K562 (cell line): ENCODE measurements around the gene ITGB2. TPM values are rescaled to one million over a fixed set of nuclear protein-coding genes. Genes with fewer than 3 reads are reported as not detected.

Experiments
- ATAC-seq: fragments of 200-7000 bp; cut with Tn5 transposase; 3 replicates; pipeline ENCODE4 v1.9.1; 2020; ENCODE audit warnings: moderate library complexity
- BruUV-seq: library from RNA; stranded (reverse); fragments of 400-500 nt; replicated peaks from 2 replicates; lab custom pipeline; 2021; lab: Mats Ljungman, UMichigan
- CTCF ChIA-PET: fragments of 300-600 bp; formaldehyde crosslinking; extraction: SDS; loops from one replicate; lab custom pipeline; 2021; ENCODE audit warnings: low intra/inter-chr PET ratio; lab: Yijun Ruan, JAX
- POLR2A ChIA-PET: fragments of 300-600, 350-650 bp; sonication (Branson Sonifier 250); formaldehyde crosslinking; extraction: SDS; loops from one replicate; lab custom pipeline; 2021; ENCODE audit warnings: antibody characterized with exemption, inconsistent platforms; lab: Yijun Ruan, JAX
- DNase-seq, 4 experiments: peaks; one replicate each; pipeline versions ENCODE4 v3.0.0 to v3.0.0-alpha.2; 2011 to 2018; ENCODE audit warnings: low spot score in 3 of 4, mixed read lengths in 3 of 4; ENCODE audit errors: extremely low read depth in 1 of 4
- FAIRE-seq: peaks from 2 replicates; lab custom pipeline; 2011; peaks lifted over from hg19 to GRCh38; lab: Jason Lieb, UNC
- H2AFZ ChIP-seq: 2 replicates; pipeline ENCODE4 v1.6.0; 2011; ENCODE audit warnings: low read depth, low read length, control low read depth, inconsistent platforms
- H3K27ac ChIP-seq: fragments of 200-600 bp; 3 replicates; pipeline ENCODE4 v1.8.0; 2011; ENCODE audit warnings: low read depth, mild to moderate bottlenecking, control low read depth, inconsistent platforms, low read length, moderate library complexity, mixed read lengths; ENCODE audit errors: extremely low read depth
- H3K27me3 ChIP-seq, 2 experiments: fragments of 300-600 bp in 1 of 2; 2 replicates in 1 of 2; 3 replicates in 1 of 2; pipeline versions ENCODE4 v1.6.0 to v1.8.0; 2011; ENCODE audit warnings: inconsistent platforms in 2 of 2, low read length in 2 of 2, mild to moderate bottlenecking in 1 of 2, mixed read lengths in 1 of 2, moderate library complexity in 1 of 2; ENCODE audit not compliant: control insufficient read depth in 2 of 2, insufficient read depth in 2 of 2
- H3K36me3 ChIP-seq: fragments of 300-600 bp; 3 replicates; pipeline ENCODE4 v1.8.0; 2011; ENCODE audit warnings: mild to moderate bottlenecking, low read length, inconsistent platforms; ENCODE audit not compliant: control insufficient read depth, insufficient read depth
- H3K4me1 ChIP-seq, 2 experiments: fragments of 200-600 bp in 1 of 2; replicated peaks in 1 of 2; 2 replicates in 1 of 2; 3 replicates in 1 of 2; pipeline versions ENCODE4 v1.5.1 to v1.8.0; 2011; ENCODE audit warnings: inconsistent platforms in 2 of 2, low read length in 2 of 2, mild to moderate bottlenecking in 1 of 2, mixed read lengths in 1 of 2, moderate library complexity in 1 of 2; ENCODE audit not compliant: control insufficient read depth in 2 of 2, insufficient read depth in 2 of 2
- H3K4me2 ChIP-seq: 2 replicates; pipeline ENCODE4 v1.6.1; 2011; ENCODE audit warnings: low read length, control low read depth, inconsistent platforms, mixed read lengths; ENCODE audit not compliant: insufficient read depth
- H3K4me3 ChIP-seq: fragments of 200-600 bp; sonication (generic), shearing (Covaris generic); 2 replicates; pipeline ENCODE4 v1.5.1; 2016; ENCODE audit warnings: control low read depth, inconsistent platforms
- H3K79me2 ChIP-seq: fragments of 200-600 bp; 3 replicates; pipeline ENCODE4 v1.8.0; 2011; ENCODE audit warnings: low read length, inconsistent platforms; ENCODE audit not compliant: control insufficient read depth, insufficient read depth
- H3K9ac ChIP-seq, 2 experiments: 2 replicates each; pipeline versions ENCODE4 v1.6.0 to v1.6.1; 2011; ENCODE audit warnings: low read depth in 2 of 2, low read length in 2 of 2, control low read depth in 1 of 2, inconsistent platforms in 1 of 2, mild to moderate bottlenecking in 1 of 2, mixed read lengths in 1 of 2; ENCODE audit not compliant: insufficient read depth in 1 of 2
- H3K9me1 ChIP-seq: one replicate; pipeline ENCODE4 v1.6.0; 2011; ENCODE audit warnings: inconsistent platforms, mild to moderate bottlenecking, low read length, moderate library complexity; ENCODE audit not compliant: control insufficient read depth, insufficient read depth
- H3K9me3 ChIP-seq: replicated peaks from 2 replicates; pipeline ENCODE4 v1.5.1; 2011; ENCODE audit warnings: low read depth, low read length, inconsistent platforms; ENCODE audit not compliant: control insufficient read depth, insufficient read depth
- H4K20me1 ChIP-seq: replicated peaks from 2 replicates; pipeline ENCODE4 v1.6.1; 2011; ENCODE audit warnings: low read length, inconsistent platforms, mixed read lengths; ENCODE audit not compliant: control insufficient read depth, insufficient read depth
- HDAC6 ChIP-seq: IDR thresholded peaks from 2 replicates; pipeline ENCODE4 v1.6.1; 2012; ENCODE audit warnings: low read depth, mild to moderate bottlenecking, control low read depth, inconsistent platforms, low read length, moderate library complexity
- HEY1 ChIP-seq: fragments of 250-450 bp; sonication (Bioruptor Pico); IDR thresholded peaks from 2 replicates; pipeline ENCODE4 v1.5.0; 2020; ENCODE audit warnings: mild to moderate bottlenecking, moderate library complexity, borderline replicate concordance
- MAX ChIP-seq: sonication (generic); formaldehyde crosslinking; IDR thresholded peaks from 2 replicates; pipeline ENCODE4 v1.9.0; 2022; ENCODE audit warnings: mild to moderate bottlenecking, missing genetic modification reagents
- SMARCE1 ChIP-seq: fragments of 450-650 bp; IDR thresholded peaks from 2 replicates; pipeline ENCODE4 v1.7.1; 2016; ENCODE audit warnings: mild to moderate bottlenecking
- TCF3 ChIP-seq: sonication (generic); formaldehyde crosslinking; IDR thresholded peaks from 2 replicates; pipeline ENCODE4 v1.4.0; 2020; ENCODE audit warnings: mild to moderate bottlenecking, missing genetic modification reagents
- USF2 ChIP-seq: sonication (generic); formaldehyde crosslinking; IDR thresholded peaks from 2 replicates; pipeline ENCODE4 v1.5.0; 2020; ENCODE audit warnings: missing genetic modification reagents
- ZFX ChIP-seq: sonication (generic); formaldehyde crosslinking; IDR thresholded peaks from 2 replicates; pipeline ENCODE4 v1.8.0; 2022; ENCODE audit warnings: mild to moderate bottlenecking, missing genetic modification reagents, moderate library complexity
- ZNF217 ChIP-seq: sonication (generic); formaldehyde crosslinking; IDR thresholded peaks from 2 replicates; pipeline ENCODE4 v1.8.0; 2022; ENCODE audit warnings: mild to moderate bottlenecking, missing genetic modification reagents
- ZNF655 ChIP-seq: fragments of 250-450 bp; sonication (Bioruptor Pico); IDR thresholded peaks from 2 replicates; pipeline ENCODE4 v1.5.0; 2021
- WGBS: fragments of 100-300 bp; shearing (Covaris generic); methylation state at CpG from one replicate; pipeline ENCODE4 v1.1.6; 2016; ENCODE audit warnings: low coverage, mixed read lengths; ENCODE audit not compliant: insufficient coverage; ENCODE audit errors: missing lambda C conversion rate; 5-methylcytosine and 5-hydroxymethylcytosine counted together
- in situ Hi-C: fragments of 300-500 bp; cut with MboI; formaldehyde crosslinking; loops from 4 replicates; pipeline ENCODE4 v1.15.0; 2018; ENCODE audit warnings: inconsistent platforms, mixed read lengths
- intact Hi-C: fragments of 100-400 bp; cut with micrococcal nuclease; formaldehyde crosslinking; loops from 2 replicates; pipeline ENCODE4 v1.14.2; 2022
- polyA plus RNA-seq, 8 experiments: library from polyadenylated mRNA; depleted of rRNA in 4 of 8; stranded (reverse) in 5 of 8; unstranded in 3 of 8; fragments of >200 nt; fragmentation: Nextera tagmentation in 2 of 8; fragmentation: Illumina TruSeq in 1 of 8; extraction: Ambion mirVana in 2 of 8; extraction: Trizol in 1 of 8; gene quantifications; 2 replicates each; pipeline versions ENCODE4 v1.2.1 to v1.2.3, GENCODE V29; 2011 to 2014; ENCODE audit warnings: inconsistent platforms in 1 of 8, missing spikeins in 1 of 8
- total RNA-seq, 7 experiments: library from RNA; depleted of rRNA in 6 of 7; stranded (reverse); fragments of >200 nt in 6 of 7; fragmentation: Illumina TruSeq in 2 of 7; extraction: Trizol in 2 of 7; gene quantifications; 2 replicates each; pipeline versions ENCODE4 v1.2.1 to v1.2.3, GENCODE V29; 2011 to 2021; ENCODE audit warnings: low replicate concordance in 1 of 7

The ITGB2 gene
- total and polyA plus RNA-seq, 9 of the 15 experiments (the other 6 are each of a cell fraction or from before 2014, with no cell fraction given), result 0.07 to 1.3 (median 0.51) TPM; not detected in 2

- Histone ChIP-seq H3K36me3 (peaks cover 68% of the 10 kb centered on the region; the same call in 2 of the 3 replicates), H3K9me1 (peaks cover 8% of the 10 kb centered on the region), H4K20me1 (peaks cover 41% of the 10 kb centered on the region), H3K27ac (no peak overlapping the region), H3K4me1 (peaks cover 16 to 43% of the 10 kb centered on the region in 2 experiments; a peak in 4 of 5 replicates), H2AFZ (no peak overlapping the region), H3K79me2 (peaks cover 90% of the 10 kb centered on the region), H3K4me2 (no peak overlapping the region), H3K27me3 (no peaks in the 10 kb centered on the region), H3K9me3 (no peaks in the 10 kb centered on the region), H3K9ac (peak overlapping the region in 1 of 2 experiments; percentile 52; a peak in 1 of 4 replicates), H3K4me3 (no peak overlapping the region)
- ChIA-PET POLR2A (interaction anchor here (0.6 to 4.2 kb wide), 4 partner anchors 8 to 868 kb away, joined by 3 to 14 read pairs (median 4); no protein-coding TSS in a partner anchor), CTCF (no interaction called here)
- FAIRE-seq, result no peak
- intact Hi-C loops, result no loop called here
- WGBS, result 92% methylated on average over 15 of the region's 15 CpGs
- DNase-seq, result no peak
- no peak for ATAC-seq
- TF ChIP-seq HDAC6, result no peak
- no peak for TF ChIP-seq TCF3
- TF ChIP-seq ZNF217 (CRISPR knock-in tag), result no peak
- TF ChIP-seq USF2 (CRISPR knock-in tag), result no peak
- TF ChIP-seq MAX (CRISPR knock-in tag), result no peak
- TF ChIP-seq ZNF655 (CRISPR knock-in tag), result no peak
- TF ChIP-seq ZFX (CRISPR knock-in tag), result no peak
- no peak for TF ChIP-seq SMARCE1
- no peak for TF ChIP-seq HEY1 (CRISPR knock-in tag)
- in situ Hi-C loops, result no loop called here
- no TSS peak for BruUV-seq
Observed at GRCh38 chr21:44943005-44943685, 22.4 kb upstream of the ITGB2 start.
